ENCODE measurements around the gene ARTN.

Gene ARTN

GRCh38 chr1:43938383-43938782 is 4.8 kb downstream of the ARTN start:
- no peaks in the 10 kb centered on the region for H3K36me3 ChIP-seq (ENCODE audit: insufficient read depth, low read length)
- H3K27me3 ChIP-seq (ENCODE audit: control insufficient read depth, insufficient read depth, low read length) = peaks cover 3% of the 10 kb centered on the region
- H3K9ac ChIP-seq (ENCODE audit: low read depth, low read length) = no peak overlapping the region
- H3K4me3 ChIP-seq (ENCODE audit: low read length) = no peak overlapping the region
- H3K4me2 ChIP-seq (ENCODE audit: low read length) = no peak overlapping the region
- peaks cover 7% of the 10 kb centered on the region for H3K4me1 ChIP-seq (ENCODE audit: control insufficient read depth, insufficient read depth, low read length)
- no peaks in the 10 kb centered on the region for H3K9me3 ChIP-seq (replicated peaks; ENCODE audit: low read length)

DNA sequence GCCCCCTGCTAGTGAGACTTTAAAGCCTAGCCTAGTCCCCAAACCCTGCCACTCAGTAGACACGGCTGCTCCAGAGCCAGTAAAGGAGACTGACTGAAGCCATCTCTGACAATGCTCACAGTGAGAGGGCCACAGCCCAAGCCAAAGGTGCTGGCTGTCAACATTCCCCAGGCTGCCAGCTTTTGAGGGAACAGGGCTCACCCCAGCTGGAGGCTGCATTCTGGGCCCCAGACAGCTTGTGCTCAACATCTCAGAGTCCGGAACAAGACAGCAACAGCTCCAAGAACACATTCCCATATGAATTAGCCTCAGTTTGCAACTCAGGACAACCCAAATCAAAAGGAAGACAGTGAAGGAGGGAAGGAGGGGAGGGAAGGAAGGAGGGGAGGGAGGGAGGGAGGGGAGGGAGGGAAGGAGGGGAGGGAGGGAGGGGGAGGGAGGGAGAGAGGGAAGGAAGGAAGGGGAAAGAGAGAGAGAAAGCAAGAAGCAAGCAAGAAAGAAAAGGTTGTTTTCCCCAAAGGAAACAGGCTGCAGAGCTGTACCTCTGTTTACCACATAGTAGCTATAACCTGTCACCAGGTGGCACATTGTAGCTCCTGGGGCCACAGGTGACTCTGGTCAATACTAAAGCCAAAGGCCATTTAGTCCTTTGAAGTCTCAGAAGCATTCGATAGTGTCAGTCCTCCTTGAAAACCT is 5.4 kb downstream of the ARTN start:
- Histone ChIP-seq H3K27me3 (ENCODE audit: control insufficient read depth, insufficient read depth, low read length) (peaks cover 3% of the 10 kb centered on the region), H3K36me3 (ENCODE audit: insufficient read depth, low read length) (no peaks in the 10 kb centered on the region), H3K4me1 (ENCODE audit: control insufficient read depth, insufficient read depth, low read length) (peaks cover under 1% of the 10 kb centered on the region), H3K4me3 (ENCODE audit: low read length) (no peak overlapping the region), H3K9ac (ENCODE audit: low read depth, low read length) (no peak overlapping the region), H3K9me3 (replicated peaks; ENCODE audit: low read length) (no peaks in the 10 kb centered on the region), H3K4me2 (ENCODE audit: low read length) (no peak overlapping the region)

DNA sequence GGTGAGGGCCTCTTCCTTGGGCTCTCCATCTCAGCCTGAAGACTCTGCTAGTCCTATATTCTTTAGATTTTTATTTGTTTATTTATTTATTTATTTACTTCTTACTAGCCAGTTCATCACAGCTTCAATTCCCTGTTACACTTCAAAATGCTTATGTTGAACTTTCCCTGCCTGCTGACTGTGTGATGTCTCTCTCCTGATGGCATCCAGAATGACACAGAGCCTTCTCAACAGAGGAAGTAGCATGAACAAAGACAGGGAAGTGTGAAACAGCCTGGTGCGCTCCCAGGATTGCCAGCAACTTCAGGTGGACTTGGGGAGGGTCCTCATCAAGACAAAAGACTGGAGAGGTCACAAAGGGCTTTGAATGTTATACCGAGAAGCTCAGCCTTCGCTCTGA is 8.8 kb downstream of the ARTN start:
- Histone ChIP-seq H3K9me3 (replicated peaks; ENCODE audit: low read length) (no peaks in the 10 kb centered on the region), H3K36me3 (ENCODE audit: insufficient read depth, low read length) (no peaks in the 10 kb centered on the region), H3K4me1 (ENCODE audit: control insufficient read depth, insufficient read depth, low read length) (peaks cover 5% of the 10 kb centered on the region), H3K9ac (ENCODE audit: low read depth, low read length) (no peak overlapping the region), H3K4me3 (ENCODE audit: low read length) (no peak overlapping the region), H3K27me3 (ENCODE audit: control insufficient read depth, insufficient read depth, low read length) (no peaks in the 10 kb centered on the region), H3K4me2 (ENCODE audit: low read length) (no peak overlapping the region)

DNA sequence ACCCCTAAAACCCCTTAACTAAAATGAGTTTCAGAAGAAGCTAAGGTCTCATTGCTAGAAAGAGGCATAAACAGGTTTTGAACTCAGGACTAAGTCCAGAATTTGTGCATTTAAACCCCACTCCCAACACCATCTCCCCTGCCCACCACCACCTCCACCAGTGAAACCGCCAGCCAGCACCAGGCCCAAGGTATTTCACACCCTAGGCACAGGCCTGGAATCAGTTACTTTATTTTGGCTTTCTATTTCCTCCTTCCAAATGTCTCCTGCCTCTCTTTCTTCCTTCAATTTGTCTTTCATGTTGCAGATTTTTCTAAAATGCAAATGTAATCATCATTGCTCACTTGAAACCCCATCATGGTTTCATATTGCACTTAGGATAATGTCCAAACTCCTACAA is 11.3 kb downstream of the ARTN start:
- Histone ChIP-seq H3K4me1 (ENCODE audit: control insufficient read depth, insufficient read depth, low read length) (peaks cover 21% of the 10 kb centered on the region), H3K4me2 (ENCODE audit: low read length) (no peak overlapping the region), H3K27me3 (ENCODE audit: control insufficient read depth, insufficient read depth, low read length) (no peaks in the 10 kb centered on the region), H3K4me3 (ENCODE audit: low read length) (no peak overlapping the region), H3K9ac (ENCODE audit: low read depth, low read length) (no peak overlapping the region), H3K36me3 (ENCODE audit: insufficient read depth, low read length) (peaks cover 5% of the 10 kb centered on the region), H3K9me3 (replicated peaks; ENCODE audit: low read length) (no peaks in the 10 kb centered on the region)

- peak overlapping the region; percentile 96 for H3K9ac ChIP-seq (ENCODE audit: low read depth, low read length)
- H3K36me3 ChIP-seq (ENCODE audit: insufficient read depth, low read length) = peaks cover 11% of the 10 kb centered on the region
- H3K4me3 ChIP-seq (ENCODE audit: low read length) = peak overlapping the region; percentile 93
- peaks cover 21% of the 10 kb centered on the region for H3K4me1 ChIP-seq (ENCODE audit: control insufficient read depth, insufficient read depth, low read length)
- H3K27me3 ChIP-seq (ENCODE audit: control insufficient read depth, insufficient read depth, low read length) = no peaks in the 10 kb centered on the region
- no peaks in the 10 kb centered on the region for H3K9me3 ChIP-seq (replicated peaks; ENCODE audit: low read length)
- H3K4me2 ChIP-seq (ENCODE audit: low read length) = peak overlapping the region; percentile 97
Observed at GRCh38 chr1:43945674-43946235, 12.2 kb downstream of the ARTN start.

DNA sequence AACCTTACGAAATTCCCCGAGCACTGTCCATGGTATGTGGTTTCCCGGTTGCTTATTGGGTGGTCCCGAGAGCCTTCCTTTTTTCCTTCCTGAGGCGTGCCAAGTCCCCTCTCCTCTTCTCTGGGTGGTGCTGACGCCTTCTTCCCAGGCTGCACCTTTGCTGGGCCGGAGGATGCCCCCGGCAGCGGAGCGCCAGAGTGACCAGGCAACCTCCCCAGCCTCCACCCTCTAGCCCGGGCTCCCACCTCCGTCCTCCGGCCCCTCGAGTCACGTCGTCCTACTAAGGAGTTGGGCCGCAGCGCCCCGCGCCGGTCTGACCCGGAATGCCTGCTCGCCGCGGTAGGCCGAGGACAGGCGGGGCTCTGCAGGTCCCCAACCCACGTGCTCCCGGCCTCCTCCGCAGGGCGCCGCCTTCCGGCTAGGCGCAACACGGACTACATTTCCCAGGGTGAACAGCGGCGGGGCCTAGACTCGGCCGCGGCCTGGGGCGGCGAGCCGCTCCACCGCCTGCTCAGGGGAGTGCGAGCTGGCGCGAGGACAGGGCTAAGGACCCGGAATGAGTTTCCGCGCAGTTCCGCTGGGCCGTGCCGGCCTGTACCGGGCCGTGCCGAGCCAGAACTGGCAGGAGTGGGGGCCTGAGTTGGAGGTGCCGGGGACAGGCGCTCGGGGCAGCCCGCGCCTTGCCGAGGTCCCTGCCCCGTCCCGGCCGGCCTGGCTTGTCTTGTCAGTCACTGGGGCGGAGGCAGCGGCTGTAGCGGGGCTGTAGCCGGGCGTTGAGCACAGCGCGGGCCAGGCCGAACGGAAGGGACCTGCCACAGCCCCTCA is 12.8 kb downstream of the ARTN start, which contains the start of gene IPO13:
Gene IPO13, plus strand, starts transcription at position 715 of the 825 bp plus-strand sequence. CDS start 651 bp downstream, outside the sequence.
- Histone ChIP-seq H3K9ac (ENCODE audit: low read depth, low read length) (peak within 1 kb of the TSS; percentile 96), H3K4me3 (ENCODE audit: low read length) (peak within 1 kb of the TSS; percentile 93), H3K27me3 (ENCODE audit: control insufficient read depth, insufficient read depth, low read length) (no peaks in the 10 kb centered on the region), H3K4me2 (ENCODE audit: low read length) (peak within 1 kb of the TSS; percentile 97), H3K36me3 (ENCODE audit: insufficient read depth, low read length) (peaks cover 11% of the 10 kb centered on the region), H3K9me3 (replicated peaks; ENCODE audit: low read length) (no peaks in the 10 kb centered on the region), H3K4me1 (ENCODE audit: control insufficient read depth, insufficient read depth, low read length) (peaks cover 21% of the 10 kb centered on the region)

DNA sequence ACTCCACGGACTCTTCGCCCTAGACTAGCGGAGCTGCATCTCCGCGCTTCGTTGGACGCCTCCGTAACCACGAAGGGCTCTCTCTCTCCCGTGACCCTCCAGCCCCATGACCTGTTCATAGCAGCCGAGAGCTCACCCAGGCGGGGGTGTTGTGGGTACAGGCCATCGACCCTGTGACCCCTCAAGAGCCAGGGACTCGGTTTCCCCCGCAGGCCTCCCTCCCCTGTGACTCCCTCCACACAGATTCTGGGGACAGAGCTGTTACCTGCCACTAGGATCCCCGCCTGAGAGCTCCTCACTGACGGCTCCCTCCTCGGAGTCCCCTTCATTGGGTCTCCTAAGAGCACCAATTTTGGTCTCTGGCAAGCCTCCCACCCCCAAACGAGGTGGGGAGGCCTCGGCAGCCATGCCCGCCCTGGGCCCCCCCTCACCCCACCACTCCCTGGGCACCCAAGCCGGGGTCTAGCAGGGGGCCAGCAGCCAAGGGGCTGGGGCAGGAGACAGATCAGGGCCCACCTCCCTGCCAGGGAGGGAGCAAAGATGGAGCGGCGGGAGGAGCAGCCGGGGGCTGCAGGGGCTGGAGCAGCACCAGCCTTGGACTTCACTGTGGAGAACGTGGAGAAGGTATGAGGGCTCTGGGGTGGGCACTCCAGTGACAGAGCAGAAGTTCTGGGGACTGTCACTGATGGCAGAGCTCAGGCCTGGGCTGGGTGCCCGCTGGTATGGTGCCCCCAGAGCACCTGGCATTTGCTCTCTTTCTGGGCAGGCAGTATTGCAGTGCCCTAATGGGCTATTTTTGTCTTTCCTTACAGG is 13.7 kb downstream of the ARTN start:
- H3K9ac ChIP-seq (ENCODE audit: low read depth, low read length) = peak overlapping the region; percentile 96
- no peaks in the 10 kb centered on the region for H3K27me3 ChIP-seq (ENCODE audit: control insufficient read depth, insufficient read depth, low read length)
- no peaks in the 10 kb centered on the region for H3K9me3 ChIP-seq (replicated peaks; ENCODE audit: low read length)
- H3K36me3 ChIP-seq (ENCODE audit: insufficient read depth, low read length) = peaks cover 11% of the 10 kb centered on the region
- peaks cover 21% of the 10 kb centered on the region for H3K4me1 ChIP-seq (ENCODE audit: control insufficient read depth, insufficient read depth, low read length)
- peak overlapping the region; percentile 97 for H3K4me2 ChIP-seq (ENCODE audit: low read length)
- H3K4me3 ChIP-seq (ENCODE audit: low read length) = peak overlapping the region; percentile 93

GRCh38 chr1:43947874-43948437 is 14.4 kb downstream of the ARTN start:
- H3K36me3 ChIP-seq (ENCODE audit: insufficient read depth, low read length) = peaks cover 11% of the 10 kb centered on the region
- peak overlapping the region; percentile 93 for H3K4me3 ChIP-seq (ENCODE audit: low read length)
- no peaks in the 10 kb centered on the region for H3K27me3 ChIP-seq (ENCODE audit: control insufficient read depth, insufficient read depth, low read length)
- H3K4me2 ChIP-seq (ENCODE audit: low read length) = peak overlapping the region; percentile 97
- peak overlapping the region; percentile 96 for H3K9ac ChIP-seq (ENCODE audit: low read depth, low read length)
- H3K4me1 ChIP-seq (ENCODE audit: control insufficient read depth, insufficient read depth, low read length) = peaks cover 21% of the 10 kb centered on the region
- no peaks in the 10 kb centered on the region for H3K9me3 ChIP-seq (replicated peaks; ENCODE audit: low read length)

DNA sequence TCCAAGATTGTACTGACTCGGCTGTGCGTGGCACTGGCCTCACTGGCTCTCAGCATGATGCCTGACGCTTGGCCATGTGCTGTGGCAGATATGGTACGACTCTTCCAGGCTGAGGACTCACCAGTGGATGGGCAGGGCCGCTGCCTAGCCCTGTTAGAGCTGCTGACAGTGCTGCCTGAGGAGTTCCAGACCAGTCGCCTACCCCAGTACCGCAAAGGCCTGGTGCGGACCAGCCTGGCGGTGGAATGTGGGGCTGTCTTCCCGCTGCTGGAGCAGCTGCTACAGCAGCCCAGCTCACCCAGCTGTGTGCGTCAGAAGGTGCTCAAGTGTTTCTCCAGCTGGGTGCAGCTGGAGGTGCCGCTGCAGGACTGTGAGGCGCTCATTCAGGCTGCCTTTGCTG is 16.1 kb downstream of the ARTN start:
- peaks cover 21% of the 10 kb centered on the region for H3K4me1 ChIP-seq (ENCODE audit: control insufficient read depth, insufficient read depth, low read length)
- H3K4me3 ChIP-seq (ENCODE audit: low read length) = no peak overlapping the region
- H3K9me3 ChIP-seq (replicated peaks; ENCODE audit: low read length) = no peaks in the 10 kb centered on the region
- H3K4me2 ChIP-seq (ENCODE audit: low read length) = no peak overlapping the region
- H3K27me3 ChIP-seq (ENCODE audit: control insufficient read depth, insufficient read depth, low read length) = no peaks in the 10 kb centered on the region
- peaks cover 11% of the 10 kb centered on the region for H3K36me3 ChIP-seq (ENCODE audit: insufficient read depth, low read length)
- no peak overlapping the region for H3K9ac ChIP-seq (ENCODE audit: low read depth, low read length)

- Histone ChIP-seq H3K4me3 (ENCODE audit: low read length) (no peak overlapping the region), H3K9me3 (replicated peaks; ENCODE audit: low read length) (no peaks in the 10 kb centered on the region), H3K27me3 (ENCODE audit: control insufficient read depth, insufficient read depth, low read length) (no peaks in the 10 kb centered on the region), H3K4me2 (ENCODE audit: low read length) (no peak overlapping the region), H3K36me3 (ENCODE audit: insufficient read depth, low read length) (peaks cover 11% of the 10 kb centered on the region), H3K9ac (ENCODE audit: low read depth, low read length) (no peak overlapping the region), H3K4me1 (ENCODE audit: control insufficient read depth, insufficient read depth, low read length) (peaks cover 16% of the 10 kb centered on the region)
Observed at GRCh38 chr1:43951021-43951985, 17.7 kb downstream of the ARTN start.

Data from skeletal muscle satellite cell (primary cell).